NB4 (cell line): Measurements from ENCODE around the gene PITPNM3.

Experiments used
- POLR2A ChIP-seq: IDR thresholded peaks from 2 replicates; pipeline ENCODE4 v1.6.1; 2011; ENCODE audit warnings: mild to moderate bottlenecking; ENCODE audit not compliant: insufficient read length; ENCODE audit errors: extremely low read depth
- TF ChIP-seq, protein P1 (sequence below): IDR thresholded peaks from one replicate; pipeline ENCODE4 v1.5.1; 2012; ENCODE audit warnings: low read depth, low read length
- TF ChIP-seq, protein P2 (sequence below): IDR thresholded peaks from 2 replicates; pipeline ENCODE4 v1.6.1; 2011; ENCODE audit warnings: low read depth, low read length

GRCh38 chr17:6420173-6420641 lies 136.1 kb downstream of the PITPNM3 start:
- TF ChIP-seq, protein P1, sequence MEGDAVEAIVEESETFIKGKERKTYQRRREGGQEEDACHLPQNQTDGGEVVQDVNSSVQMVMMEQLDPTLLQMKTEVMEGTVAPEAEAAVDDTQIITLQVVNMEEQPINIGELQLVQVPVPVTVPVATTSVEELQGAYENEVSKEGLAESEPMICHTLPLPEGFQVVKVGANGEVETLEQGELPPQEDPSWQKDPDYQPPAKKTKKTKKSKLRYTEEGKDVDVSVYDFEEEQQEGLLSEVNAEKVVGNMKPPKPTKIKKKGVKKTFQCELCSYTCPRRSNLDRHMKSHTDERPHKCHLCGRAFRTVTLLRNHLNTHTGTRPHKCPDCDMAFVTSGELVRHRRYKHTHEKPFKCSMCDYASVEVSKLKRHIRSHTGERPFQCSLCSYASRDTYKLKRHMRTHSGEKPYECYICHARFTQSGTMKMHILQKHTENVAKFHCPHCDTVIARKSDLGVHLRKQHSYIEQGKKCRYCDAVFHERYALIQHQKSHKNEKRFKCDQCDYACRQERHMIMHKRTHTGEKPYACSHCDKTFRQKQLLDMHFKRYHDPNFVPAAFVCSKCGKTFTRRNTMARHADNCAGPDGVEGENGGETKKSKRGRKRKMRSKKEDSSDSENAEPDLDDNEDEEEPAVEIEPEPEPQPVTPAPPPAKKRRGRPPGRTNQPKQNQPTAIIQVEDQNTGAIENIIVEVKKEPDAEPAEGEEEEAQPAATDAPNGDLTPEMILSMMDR: peak; percentile 33
- no peak for TF ChIP-seq POLR2A
- TF ChIP-seq, protein P2, sequence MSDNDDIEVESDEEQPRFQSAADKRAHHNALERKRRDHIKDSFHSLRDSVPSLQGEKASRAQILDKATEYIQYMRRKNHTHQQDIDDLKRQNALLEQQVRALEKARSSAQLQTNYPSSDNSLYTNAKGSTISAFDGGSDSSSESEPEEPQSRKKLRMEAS: no peak
